ENCODE data around the gene BBX. TPM values are rescaled to one million over a fixed set of nuclear protein-coding genes. Genes with fewer than 3 reads are reported as not detected.

BBX gene
- total RNA-seq, 4 donors from 2014 or later: 54.3 to 104 (median 88.1) TPM

- Histone ChIP-seq H3K4me3 (no peak overlapping the region), H3K4me1 (peaks cover 0 to 4% (median 0%) of the 10 kb centered on the region in 4 donors), H3K27ac (no peak overlapping the region), H3K9me3 (no peaks in the 10 kb centered on the region), H3K27me3 (no peaks in the 10 kb centered on the region), H3K36me3 (no peaks in the 10 kb centered on the region)
- DNase-seq (ENCODE audit: low spot score in 2 of 2): no peak
- TF ChIP-seq CTCF (IDR thresholded peaks at IDR 0.05): no peak
- no peak for TF ChIP-seq EP300 (IDR thresholded peaks at IDR 0.05)
- no peak for TF ChIP-seq POLR2A (IDR thresholded peaks at IDR 0.05)
- 96 to 100% methylated on average over 1 of the region's 1 CpG for WGBS, 2 donors
Observed at GRCh38 chr3:107654218-107654617, 131.5 kb downstream of the BBX start.

GRCh38 chr3:107657971-107658370, 135.2 kb downstream of the BBX start:
- no peak for TF ChIP-seq EP300 (IDR thresholded peaks at IDR 0.05)
- TF ChIP-seq POLR2A (IDR thresholded peaks at IDR 0.05): no peak
- TF ChIP-seq CTCF (IDR thresholded peaks at IDR 0.05): no peak
- H3K27ac ChIP-seq: no peak overlapping the region
- no peak overlapping the region for H3K4me3 ChIP-seq
- WGBS, 2 donors: 46 to 59% methylated on average over 2 of the region's 2 CpGs
- H3K27me3 ChIP-seq: no peaks in the 10 kb centered on the region
- no peaks in the 10 kb centered on the region for H3K36me3 ChIP-seq
- DNase-seq (ENCODE audit: low spot score in 2 of 2): no peak
- H3K4me1 ChIP-seq: peaks cover 0 to 40% (median 14%) of the 10 kb centered on the region in 4 donors
- no peaks in the 10 kb centered on the region for H3K9me3 ChIP-seq

- no peak for TF ChIP-seq POLR2A (IDR thresholded peaks at IDR 0.05)
- TF ChIP-seq EP300 (IDR thresholded peaks at IDR 0.05): no peak
- TF ChIP-seq CTCF (IDR thresholded peaks at IDR 0.05): peak; percentile 35 to 52 (median 51)
Observed at GRCh38 chr3:107660306-107660976, 137.7 kb downstream of the BBX start.

GRCh38 chr3:107661447-107662123, 138.8 kb downstream of the BBX start:
- Histone ChIP-seq H3K27me3 (no peaks in the 10 kb centered on the region), H3K36me3 (no peaks in the 10 kb centered on the region), H3K4me3 (peak overlapping the region in 1 of 4 donors; percentile 26), H3K27ac (peak overlapping the region in 2 of 4 donors; percentile 64 to 78), H3K4me1 (peaks cover 0 to 52% (median 17%) of the 10 kb centered on the region in 4 donors), H3K9me3 (no peaks in the 10 kb centered on the region)
- DNase-seq (ENCODE audit: low spot score in 2 of 2): no peak
- 61 to 63% methylated on average over 3 of the region's 3 CpGs for WGBS, 2 donors
- no peak for TF ChIP-seq POLR2A (IDR thresholded peaks at IDR 0.05)

More at GRCh38 chr3:107660306-107660976, 137.7 kb downstream of the BBX start:
- peak in 1 of 2 donors; percentile 54 for DNase-seq (ENCODE audit: low spot score in 2 of 2)
- Histone ChIP-seq H3K27me3 (no peaks in the 10 kb centered on the region), H3K4me1 (peaks cover 0 to 52% (median 17%) of the 10 kb centered on the region in 4 donors), H3K4me3 (no peak overlapping the region), H3K27ac (no peak overlapping the region), H3K9me3 (no peaks in the 10 kb centered on the region), H3K36me3 (no peaks in the 10 kb centered on the region)
- WGBS, 2 donors: 42 to 56% methylated on average over 3 of the region's 3 CpGs

- peak overlapping the region in 1 of 4 donors; percentile 26 for H3K4me3 ChIP-seq
- no peaks in the 10 kb centered on the region for H3K27me3 ChIP-seq
- H3K27ac ChIP-seq: peak overlapping the region in 2 of 4 donors; percentile 64 to 78
- 29 to 33% methylated on average over 4 of the region's 4 CpGs for WGBS, 2 donors
- H3K36me3 ChIP-seq: no peaks in the 10 kb centered on the region
- peaks cover 0 to 52% (median 17%) of the 10 kb centered on the region in 4 donors for H3K4me1 ChIP-seq
- H3K9me3 ChIP-seq: no peaks in the 10 kb centered on the region
- peak in 1 of 2 donors; percentile 51 for DNase-seq (ENCODE audit: low spot score in 2 of 2)
- no peak for TF ChIP-seq CTCF (IDR thresholded peaks at IDR 0.05)
- no peak for TF ChIP-seq POLR2A (IDR thresholded peaks at IDR 0.05)
- peak in 1 of 2 donors; percentile 33 for TF ChIP-seq EP300 (IDR thresholded peaks at IDR 0.05)
Observed at GRCh38 chr3:107662124-107662507, 139.4 kb downstream of the BBX start.
